Measurements from ENCODE around the gene CHRDL2. TPM values are rescaled to one million over a fixed set of nuclear protein-coding genes. Genes with fewer than 3 reads are reported as not detected.

Gene CHRDL2
- total RNA-seq, 1 donor from 2014 or later = not detected

DNA sequence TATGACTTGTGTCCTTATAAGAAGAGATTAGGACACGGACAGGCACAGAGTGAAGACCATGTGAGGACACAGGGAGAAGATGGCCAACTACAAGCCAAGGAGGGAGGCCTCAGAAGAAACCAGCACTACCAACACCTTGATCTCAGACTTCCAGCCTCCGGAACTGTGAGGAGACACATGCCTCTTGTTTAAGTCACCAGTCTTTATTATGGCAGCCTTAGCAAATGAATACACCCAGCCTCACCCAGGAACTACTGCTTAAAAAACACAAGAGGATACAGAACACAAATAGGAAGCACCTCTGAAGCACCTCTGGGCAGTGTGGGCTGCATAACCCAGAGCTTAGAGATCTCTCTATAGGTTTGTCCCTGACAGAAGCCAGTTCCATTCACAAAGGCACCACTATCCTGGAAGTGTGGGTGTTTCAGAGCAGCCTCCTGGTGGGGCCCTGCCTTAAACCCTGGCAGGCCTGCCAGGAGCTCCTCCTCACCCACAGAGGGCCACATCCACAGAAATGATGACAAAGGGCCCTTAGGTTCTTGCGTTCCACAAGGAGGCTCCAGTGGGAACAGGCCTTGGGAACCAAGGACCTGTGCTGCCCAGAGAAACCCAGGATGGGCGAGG lies 58.8 kb downstream of the CHRDL2 start:
- Mint-ChIP-seq H3K27ac (ENCODE audit: unreplicated experiment) (no peak overlapping the region), H3K9me3 (ENCODE audit: unreplicated experiment) (peaks cover 3% of the 10 kb centered on the region), H3K27me3 (ENCODE audit: unreplicated experiment) (peaks cover 1% of the 10 kb centered on the region), H3K4me1 (ENCODE audit: low read depth, unreplicated experiment) (peaks cover 8% of the 10 kb centered on the region), H3K4me3 (ENCODE audit: unreplicated experiment) (no peak overlapping the region), H3K36me3 (ENCODE audit: unreplicated experiment) (peaks cover 11% of the 10 kb centered on the region)
- no peak for DNase-seq
- TF ChIP-seq, protein P1, sequence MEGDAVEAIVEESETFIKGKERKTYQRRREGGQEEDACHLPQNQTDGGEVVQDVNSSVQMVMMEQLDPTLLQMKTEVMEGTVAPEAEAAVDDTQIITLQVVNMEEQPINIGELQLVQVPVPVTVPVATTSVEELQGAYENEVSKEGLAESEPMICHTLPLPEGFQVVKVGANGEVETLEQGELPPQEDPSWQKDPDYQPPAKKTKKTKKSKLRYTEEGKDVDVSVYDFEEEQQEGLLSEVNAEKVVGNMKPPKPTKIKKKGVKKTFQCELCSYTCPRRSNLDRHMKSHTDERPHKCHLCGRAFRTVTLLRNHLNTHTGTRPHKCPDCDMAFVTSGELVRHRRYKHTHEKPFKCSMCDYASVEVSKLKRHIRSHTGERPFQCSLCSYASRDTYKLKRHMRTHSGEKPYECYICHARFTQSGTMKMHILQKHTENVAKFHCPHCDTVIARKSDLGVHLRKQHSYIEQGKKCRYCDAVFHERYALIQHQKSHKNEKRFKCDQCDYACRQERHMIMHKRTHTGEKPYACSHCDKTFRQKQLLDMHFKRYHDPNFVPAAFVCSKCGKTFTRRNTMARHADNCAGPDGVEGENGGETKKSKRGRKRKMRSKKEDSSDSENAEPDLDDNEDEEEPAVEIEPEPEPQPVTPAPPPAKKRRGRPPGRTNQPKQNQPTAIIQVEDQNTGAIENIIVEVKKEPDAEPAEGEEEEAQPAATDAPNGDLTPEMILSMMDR (IDR thresholded peaks at IDR 0.05; ENCODE audit: partially characterized antibody, unreplicated experiment) = no peak

DNA sequence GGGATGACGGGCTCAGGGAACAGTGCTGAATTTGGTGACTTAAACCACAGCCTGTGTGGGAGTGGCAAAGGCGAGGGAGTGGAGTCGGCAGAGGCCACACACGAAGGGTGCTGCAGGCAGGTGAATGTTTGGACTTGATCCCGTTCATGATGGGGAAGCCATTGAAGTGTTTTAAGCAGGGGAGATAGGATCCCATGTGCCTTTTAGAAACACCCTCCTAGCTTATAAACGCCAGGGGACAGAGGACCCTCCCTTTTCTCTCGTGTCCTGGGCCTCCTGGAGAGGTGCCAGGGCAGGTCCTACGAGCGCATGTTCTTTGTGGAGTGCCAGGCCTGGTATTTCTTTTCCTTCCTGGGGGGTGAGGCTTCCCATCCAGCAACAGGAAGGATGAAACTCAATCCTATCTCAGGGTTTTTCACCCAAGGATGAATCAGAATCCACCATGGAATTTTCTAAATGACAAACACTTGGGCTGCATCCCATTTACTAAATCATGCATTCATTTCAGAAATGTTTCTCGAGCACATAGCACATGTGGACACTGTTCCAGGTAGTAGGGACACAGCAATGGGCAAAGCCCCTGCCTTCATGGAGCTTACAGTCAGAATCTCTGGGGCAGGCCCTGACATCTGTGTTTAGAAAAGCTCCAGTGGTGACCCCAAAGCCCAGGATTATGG lies 59.6 kb downstream of the CHRDL2 start:
- no peaks in the 10 kb centered on the region for H3K9me3 Mint-ChIP-seq (ENCODE audit: unreplicated experiment)
- TF ChIP-seq, protein P1 (IDR thresholded peaks at IDR 0.05; ENCODE audit: partially characterized antibody, unreplicated experiment) = no peak
- no peak overlapping the region for H3K27ac Mint-ChIP-seq (ENCODE audit: unreplicated experiment)
- peaks cover 1% of the 10 kb centered on the region for H3K27me3 Mint-ChIP-seq (ENCODE audit: unreplicated experiment)
- H3K4me1 Mint-ChIP-seq (ENCODE audit: low read depth, unreplicated experiment) = peaks cover under 1% of the 10 kb centered on the region
- H3K4me3 Mint-ChIP-seq (ENCODE audit: unreplicated experiment) = no peak overlapping the region
- peaks cover 11% of the 10 kb centered on the region for H3K36me3 Mint-ChIP-seq (ENCODE audit: unreplicated experiment)
- DNase-seq = no peak

DNA sequence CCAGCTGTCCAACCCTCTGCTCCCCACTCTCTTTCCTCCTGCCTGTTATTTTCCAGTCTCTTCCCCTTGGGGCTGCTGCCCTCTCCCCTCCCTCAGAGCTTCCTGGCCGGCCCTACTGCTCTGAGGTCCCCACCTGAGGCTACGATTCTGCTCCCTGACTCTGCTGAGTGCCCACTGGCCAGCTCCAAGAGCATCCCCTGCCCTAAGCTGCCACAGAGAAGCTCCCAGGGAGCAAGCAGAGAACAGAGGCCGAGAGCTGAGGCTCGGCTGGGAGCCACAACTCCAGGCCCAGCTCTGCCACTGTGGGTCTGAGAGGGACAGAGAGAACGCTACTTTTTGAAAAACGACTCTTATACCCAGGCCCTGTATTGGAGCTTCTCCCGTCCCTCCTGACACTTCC lies 61.1 kb downstream of the CHRDL2 start:
- Mint-ChIP-seq H3K9me3 (ENCODE audit: unreplicated experiment) (no peaks in the 10 kb centered on the region), H3K36me3 (ENCODE audit: unreplicated experiment) (peaks cover 11% of the 10 kb centered on the region), H3K27me3 (ENCODE audit: unreplicated experiment) (peaks cover 1% of the 10 kb centered on the region), H3K27ac (ENCODE audit: unreplicated experiment) (no peak overlapping the region), H3K4me1 (ENCODE audit: low read depth, unreplicated experiment) (no peaks in the 10 kb centered on the region), H3K4me3 (ENCODE audit: unreplicated experiment) (no peak overlapping the region)
- TF ChIP-seq, protein P1 (IDR thresholded peaks at IDR 0.05; ENCODE audit: partially characterized antibody, unreplicated experiment) = no peak
- no peak for DNase-seq

DNA sequence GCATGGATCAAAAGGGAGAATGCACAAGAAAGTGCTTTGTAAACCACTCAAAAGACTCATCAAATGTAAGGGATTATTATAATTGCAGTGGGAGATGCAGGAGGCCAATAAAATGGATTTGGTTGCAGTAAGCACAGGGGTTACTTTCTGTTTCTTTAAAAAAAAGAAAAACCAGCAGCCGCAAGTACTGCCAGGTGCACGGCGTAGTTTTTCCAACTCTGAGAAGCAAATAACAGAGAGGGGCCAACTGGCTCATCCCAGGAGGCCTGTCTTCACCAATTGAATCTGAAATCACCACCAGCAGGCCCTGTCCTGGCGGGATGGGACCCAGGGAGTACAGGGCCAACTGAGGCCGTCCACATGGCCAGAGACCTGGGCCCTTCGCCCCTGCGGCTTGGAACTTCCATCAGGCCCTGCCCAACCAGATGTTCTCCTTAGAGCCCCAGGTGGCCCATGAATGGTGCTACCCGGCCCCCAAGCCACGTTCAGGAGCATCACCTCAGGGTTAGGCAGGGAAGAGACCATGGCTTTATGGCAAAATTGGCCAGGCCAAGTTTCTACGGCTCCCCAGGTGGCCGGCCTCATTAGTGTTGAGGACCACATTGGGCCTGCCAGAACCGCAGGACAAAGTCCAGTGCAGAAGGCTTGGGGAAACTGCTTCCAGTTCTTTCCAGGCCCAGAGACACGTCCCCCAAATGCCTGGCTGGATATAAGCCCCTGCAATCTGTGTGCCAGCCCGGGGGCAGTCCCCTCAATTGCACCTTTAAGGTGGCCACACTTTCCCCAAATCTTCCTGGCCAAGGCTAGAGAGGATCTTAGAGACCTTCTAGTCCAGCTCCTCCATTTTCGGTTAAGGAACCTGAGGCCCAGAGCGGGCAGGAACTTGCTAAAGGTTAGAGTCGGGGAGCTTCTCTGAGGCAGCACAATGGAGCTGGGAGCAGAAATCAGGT lies 61.7 kb downstream of the CHRDL2 start:
- Mint-ChIP-seq H3K9me3 (ENCODE audit: unreplicated experiment) (no peaks in the 10 kb centered on the region), H3K27ac (ENCODE audit: unreplicated experiment) (no peak overlapping the region), H3K27me3 (ENCODE audit: unreplicated experiment) (peaks cover 1% of the 10 kb centered on the region), H3K4me1 (ENCODE audit: low read depth, unreplicated experiment) (no peaks in the 10 kb centered on the region), H3K36me3 (ENCODE audit: unreplicated experiment) (peaks cover 7% of the 10 kb centered on the region), H3K4me3 (ENCODE audit: unreplicated experiment) (no peak overlapping the region)
- TF ChIP-seq, protein P1 (IDR thresholded peaks at IDR 0.05; ENCODE audit: partially characterized antibody, unreplicated experiment) = no peak
- no peak for DNase-seq
